Measurements from ENCODE around the gene GLA. TPM values are rescaled to one million over a fixed set of nuclear protein-coding genes. Genes with fewer than 3 reads are reported as not detected.

GLA gene
- total RNA-seq: 9.0 TPM

DNA sequence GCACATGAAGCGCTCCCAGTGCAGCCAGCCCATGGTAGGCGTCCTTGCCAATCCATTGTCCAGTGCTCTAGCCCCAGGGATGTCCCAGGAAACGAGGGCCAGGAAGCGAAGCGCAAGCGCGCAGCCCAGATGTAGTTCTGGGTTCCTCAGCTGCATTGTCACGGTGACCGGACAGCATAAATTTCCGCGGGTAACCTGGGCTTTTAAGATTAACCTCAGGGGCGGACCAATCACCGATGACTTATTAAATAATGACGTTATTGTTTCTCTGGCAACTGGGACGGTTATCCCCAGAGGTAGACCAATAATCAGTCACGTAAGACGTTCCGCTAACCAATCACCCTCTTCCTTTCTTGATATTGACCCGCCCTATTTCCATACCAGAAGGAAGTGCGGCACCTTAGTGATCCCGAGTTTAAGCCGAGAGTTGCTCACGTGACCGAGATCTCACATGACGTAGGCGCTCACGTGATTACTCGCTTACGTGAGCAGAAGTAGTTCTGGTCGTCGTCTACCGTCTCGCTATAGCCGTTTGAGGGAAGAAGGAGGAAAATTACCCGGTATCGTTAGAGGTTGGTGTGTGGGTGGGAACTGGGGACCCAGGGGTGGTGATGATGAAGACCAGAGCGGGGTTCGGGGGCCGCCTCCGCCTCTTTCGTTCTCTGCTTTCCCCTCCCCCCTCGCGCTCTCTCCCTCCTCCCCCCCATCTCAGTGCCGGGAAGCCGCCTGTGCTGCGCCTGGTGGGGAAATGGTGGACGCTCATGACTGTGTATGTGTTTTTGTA lies at the start of gene GLA, which contains the start of gene HNRNPH2:
Gene GLA (minus strand): TSS at position 178 of the 784 bp plus-strand sequence. CDS start 22 bp downstream, at position 156.
Gene HNRNPH2 (plus strand): TSS at position 475 of the 784 bp plus-strand sequence. CDS start 3,767 bp downstream, outside the sequence.
- intact Hi-C loops (cut with DNase I): loop anchor here (2.0 to 5.0 kb wide), 3 partner anchors 61 to 749 kb away; partner anchors contain the start of genes ARMCX1 and TIMM8A

DNA sequence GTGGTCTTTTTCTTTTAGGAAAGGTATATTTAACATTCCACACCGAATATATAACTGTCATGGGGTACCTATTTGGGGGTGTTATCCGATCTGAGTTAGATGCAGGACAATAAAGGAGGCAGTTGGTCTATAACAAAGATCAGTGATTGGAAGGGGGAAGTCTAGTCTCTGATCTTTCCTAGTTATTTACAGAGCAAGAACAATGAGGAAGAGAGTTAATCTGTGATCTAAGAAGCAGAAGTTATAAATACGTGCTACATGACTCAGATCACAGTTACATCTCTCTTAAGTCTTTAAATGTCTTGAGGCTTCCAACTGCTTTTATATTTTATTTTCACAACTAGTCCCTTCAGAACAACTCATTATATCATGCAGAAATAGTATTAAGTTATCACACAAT lies 44.3 kb upstream of the GLA start:
- no peak overlapping the region for H3K27ac ChIP-seq
- no peak overlapping the region for H3K4me3 ChIP-seq
- peaks cover under 1 to 2% of the 10 kb centered on the region in 2 donors for H3K36me3 ChIP-seq
- H3K27me3 ChIP-seq: no peaks in the 10 kb centered on the region
- DNase-seq (ENCODE audit: low spot score in 2 of 2): no peak
- TF ChIP-seq, protein P1, sequence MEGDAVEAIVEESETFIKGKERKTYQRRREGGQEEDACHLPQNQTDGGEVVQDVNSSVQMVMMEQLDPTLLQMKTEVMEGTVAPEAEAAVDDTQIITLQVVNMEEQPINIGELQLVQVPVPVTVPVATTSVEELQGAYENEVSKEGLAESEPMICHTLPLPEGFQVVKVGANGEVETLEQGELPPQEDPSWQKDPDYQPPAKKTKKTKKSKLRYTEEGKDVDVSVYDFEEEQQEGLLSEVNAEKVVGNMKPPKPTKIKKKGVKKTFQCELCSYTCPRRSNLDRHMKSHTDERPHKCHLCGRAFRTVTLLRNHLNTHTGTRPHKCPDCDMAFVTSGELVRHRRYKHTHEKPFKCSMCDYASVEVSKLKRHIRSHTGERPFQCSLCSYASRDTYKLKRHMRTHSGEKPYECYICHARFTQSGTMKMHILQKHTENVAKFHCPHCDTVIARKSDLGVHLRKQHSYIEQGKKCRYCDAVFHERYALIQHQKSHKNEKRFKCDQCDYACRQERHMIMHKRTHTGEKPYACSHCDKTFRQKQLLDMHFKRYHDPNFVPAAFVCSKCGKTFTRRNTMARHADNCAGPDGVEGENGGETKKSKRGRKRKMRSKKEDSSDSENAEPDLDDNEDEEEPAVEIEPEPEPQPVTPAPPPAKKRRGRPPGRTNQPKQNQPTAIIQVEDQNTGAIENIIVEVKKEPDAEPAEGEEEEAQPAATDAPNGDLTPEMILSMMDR (IDR thresholded peaks at IDR 0.05): no peak
- peaks cover 0 to 5% of the 10 kb centered on the region in 2 donors for H3K9me3 ChIP-seq
- H3K4me1 ChIP-seq: no peaks in the 10 kb centered on the region
- intact Hi-C loops (cut with DNase I): no loop called here

More for the DNA sequence above, at the start of gene GLA, which contains the start of gene HNRNPH2:
- peak; percentile 84 to 96 for DNase-seq (ENCODE audit: low spot score in 2 of 2)
- Histone ChIP-seq H3K4me1 (peaks cover 0 to 3% of the 10 kb centered on the region in 2 donors), H3K27me3 (no peaks in the 10 kb centered on the region), H3K9me3 (no peaks in the 10 kb centered on the region), H3K4me3 (peak within 1 kb of the TSS; percentile 68 to 81), H3K27ac (peak within 1 kb of the TSS; percentile 92 to 93), H3K36me3 (peaks cover 0 to 5% of the 10 kb centered on the region in 2 donors)
- TF ChIP-seq, protein P1 (IDR thresholded peaks at IDR 0.05): no peak

DNA sequence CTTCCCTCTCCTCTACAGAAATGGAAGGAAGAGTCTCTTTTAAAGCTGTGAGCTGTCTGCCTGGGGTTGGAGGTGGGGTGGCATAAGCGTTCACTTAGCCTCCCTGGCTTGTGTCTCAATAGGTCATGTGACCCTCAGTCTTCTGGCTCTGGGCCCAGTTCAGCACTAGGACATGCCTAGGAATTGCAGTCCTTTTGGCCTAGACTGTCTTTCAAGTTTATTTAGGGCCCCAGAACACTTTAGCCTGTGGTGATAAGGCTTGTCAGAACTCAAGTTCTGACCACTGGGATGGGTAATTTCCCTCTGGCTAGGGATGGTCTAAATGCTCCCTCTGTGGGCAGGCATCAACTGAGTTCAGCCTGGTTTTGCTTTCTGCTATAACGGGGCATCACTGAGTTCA lies 43.2 kb upstream of the GLA start:
- Histone ChIP-seq H3K27me3 (no peaks in the 10 kb centered on the region), H3K27ac (no peak overlapping the region), H3K9me3 (peaks cover 0 to 5% of the 10 kb centered on the region in 2 donors), H3K4me3 (no peak overlapping the region), H3K4me1 (no peaks in the 10 kb centered on the region), H3K36me3 (peaks cover 0 to 2% of the 10 kb centered on the region in 2 donors)
- intact Hi-C loops (cut with DNase I): no loop called here
- no peak for DNase-seq (ENCODE audit: low spot score in 2 of 2)
- TF ChIP-seq, protein P1 (IDR thresholded peaks at IDR 0.05): no peak

DNA sequence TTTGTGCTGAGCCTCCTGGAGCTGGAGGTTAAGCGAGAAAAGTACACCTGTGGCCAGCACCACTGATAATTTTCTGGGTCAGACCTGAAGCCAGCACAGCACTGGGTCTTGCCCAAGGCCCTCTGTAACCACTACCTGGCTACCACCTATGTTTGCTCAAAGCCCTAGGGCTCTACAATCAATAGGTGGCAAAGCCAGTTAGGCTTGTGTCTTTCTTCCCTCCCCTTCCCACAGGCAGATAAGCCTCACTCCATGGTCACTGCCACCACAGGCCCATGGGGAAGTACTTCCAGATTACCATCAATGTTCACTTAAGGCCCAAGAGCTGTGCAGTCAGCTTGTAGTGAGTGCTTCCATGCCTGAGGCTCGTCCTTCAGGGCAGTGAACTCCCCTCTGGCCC lies 42.4 kb upstream of the GLA start:
- Histone ChIP-seq H3K4me1 (no peaks in the 10 kb centered on the region), H3K36me3 (peaks cover 0 to 2% of the 10 kb centered on the region in 2 donors), H3K9me3 (peaks cover 0 to 5% of the 10 kb centered on the region in 2 donors), H3K27me3 (no peaks in the 10 kb centered on the region), H3K27ac (no peak overlapping the region), H3K4me3 (no peak overlapping the region)
- TF ChIP-seq, protein P1 (IDR thresholded peaks at IDR 0.05): no peak
- intact Hi-C loops (cut with DNase I): no loop called here
- DNase-seq (ENCODE audit: low spot score in 2 of 2): no peak

DNA sequence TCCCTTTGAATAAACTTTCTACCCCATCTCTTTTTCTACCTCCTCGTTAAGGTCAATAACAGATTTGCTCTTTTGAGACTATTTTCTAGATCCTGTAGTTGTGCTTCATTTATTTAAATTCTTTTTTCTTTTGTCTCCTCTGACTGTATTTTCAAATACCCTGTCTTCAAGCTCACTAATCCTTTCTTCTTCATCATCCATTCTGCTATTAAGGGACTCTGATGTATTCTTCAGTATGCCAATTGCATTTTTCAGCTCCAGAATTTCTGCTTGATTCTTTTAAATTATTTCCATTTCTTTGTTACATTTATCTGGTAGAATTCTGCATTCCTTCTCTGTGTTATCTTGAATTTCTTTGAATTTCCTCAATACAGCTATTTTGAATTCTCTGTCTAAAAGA lies 41.6 kb upstream of the GLA start:
- no peaks in the 10 kb centered on the region for H3K27me3 ChIP-seq
- intact Hi-C loops (cut with DNase I): no loop called here
- H3K27ac ChIP-seq: no peak overlapping the region
- H3K36me3 ChIP-seq: peaks cover 0 to 2% of the 10 kb centered on the region in 2 donors
- DNase-seq (ENCODE audit: low spot score in 2 of 2): no peak
- H3K4me3 ChIP-seq: no peak overlapping the region
- no peaks in the 10 kb centered on the region for H3K4me1 ChIP-seq
- H3K9me3 ChIP-seq: peaks cover 0 to 5% of the 10 kb centered on the region in 2 donors
- TF ChIP-seq, protein P1 (IDR thresholded peaks at IDR 0.05): no peak
